WERI-Rb-1 (cell line): Measurements from ENCODE around the gene AKAP6.

Experiments
- DNase-seq: peaks from one replicate; pipeline ENCODE4 v3.0.0-alpha.2; 2020
- H3K27ac ChIP-seq: fragments of 250-450 bp; sonication (Bioruptor Pico); 2 replicates; pipeline ENCODE4 v1.5.1; 2020; ENCODE audit warnings: mild to moderate bottlenecking, moderate library complexity
- H3K27me3 ChIP-seq: fragments of 250-450 bp; sonication (Bioruptor Pico); 2 replicates; pipeline ENCODE4 v1.5.1; 2021; ENCODE audit warnings: mild to moderate bottlenecking, low read depth, moderate library complexity; ENCODE audit not compliant: insufficient read depth, severe bottlenecking
- H3K36me3 ChIP-seq: fragments of 250-450 bp; sonication (Bioruptor Pico); 2 replicates; pipeline ENCODE4 v1.5.1; 2020; ENCODE audit warnings: mild to moderate bottlenecking, moderate library complexity
- H3K4me3 ChIP-seq: 2 replicates; pipeline ENCODE4 v1.5.1; 2011; ENCODE audit warnings: low read depth, mild to moderate bottlenecking, control low read depth, low read length
- H3K9me3 ChIP-seq: fragments of 250-450 bp; sonication (Bioruptor Pico); 2 replicates; pipeline ENCODE4 v1.5.1; 2021; ENCODE audit warnings: mild to moderate bottlenecking, moderate library complexity; ENCODE audit not compliant: severe bottlenecking
- CTCF ChIP-seq: IDR thresholded peaks from 2 replicates; pipeline ENCODE4 v1.5.1; 2011; ENCODE audit warnings: low read depth, mild to moderate bottlenecking, control low read depth, inconsistent platforms, low read length

Gene AKAP6

GRCh38 chr14:32443890-32444661, 115.0 kb downstream of the AKAP6 start:
- H3K36me3 ChIP-seq = no peaks in the 10 kb centered on the region
- no peak for TF ChIP-seq CTCF
- H3K4me3 ChIP-seq = no peak overlapping the region
- no peak for DNase-seq
- H3K27me3 ChIP-seq = no peaks in the 10 kb centered on the region
- H3K9me3 ChIP-seq = no peaks in the 10 kb centered on the region
- no peak overlapping the region for H3K27ac ChIP-seq

- no peak for TF ChIP-seq CTCF
- Histone ChIP-seq H3K4me3 (no peak overlapping the region), H3K36me3 (no peaks in the 10 kb centered on the region), H3K9me3 (no peaks in the 10 kb centered on the region), H3K27me3 (no peaks in the 10 kb centered on the region), H3K27ac (no peak overlapping the region)
- no peak for DNase-seq
Observed at GRCh38 chr14:32447371-32447770, 118.3 kb downstream of the AKAP6 start.

GRCh38 chr14:32449648-32450047, 120.5 kb downstream of the AKAP6 start:
- H3K27me3 ChIP-seq = no peaks in the 10 kb centered on the region
- TF ChIP-seq CTCF = no peak
- no peak overlapping the region for H3K4me3 ChIP-seq
- H3K36me3 ChIP-seq = no peaks in the 10 kb centered on the region
- no peaks in the 10 kb centered on the region for H3K9me3 ChIP-seq
- no peak for DNase-seq
- H3K27ac ChIP-seq = no peak overlapping the region

- TF ChIP-seq CTCF = no peak
Observed at GRCh38 chr14:32450919-32451675, 122.0 kb downstream of the AKAP6 start.

GRCh38 chr14:32453857-32454810, 125.0 kb downstream of the AKAP6 start:
- H3K36me3 ChIP-seq = no peaks in the 10 kb centered on the region
- no peak for TF ChIP-seq CTCF
- DNase-seq = no peak
- no peaks in the 10 kb centered on the region for H3K9me3 ChIP-seq
- no peaks in the 10 kb centered on the region for H3K27me3 ChIP-seq
- peak overlapping the region; percentile 39; the same call in 1 of the 2 replicates for H3K27ac ChIP-seq
- H3K4me3 ChIP-seq = no peak overlapping the region

More at GRCh38 chr14:32450919-32451675, 122.0 kb downstream of the AKAP6 start:
- H3K27ac ChIP-seq = no peak overlapping the region
- H3K9me3 ChIP-seq = no peaks in the 10 kb centered on the region
- DNase-seq = no peak
- no peaks in the 10 kb centered on the region for H3K27me3 ChIP-seq
- no peak overlapping the region for H3K4me3 ChIP-seq
- H3K36me3 ChIP-seq = no peaks in the 10 kb centered on the region
